Erythroblast (primary cell): ENCODE results near the gene PTGIR.

ENCODE experiments used
- GATA1 ChIP-seq: IDR thresholded peaks from 2 replicates; pipeline ENCODE4 v1.6.1; 2011; ENCODE audit warnings: low read depth, mild to moderate bottlenecking, control low read depth, low read length, moderate library complexity
- POLR2A ChIP-seq: IDR thresholded peaks from 2 replicates; pipeline ENCODE4 v1.6.1; 2011; ENCODE audit warnings: mild to moderate bottlenecking, low read length

DNA sequence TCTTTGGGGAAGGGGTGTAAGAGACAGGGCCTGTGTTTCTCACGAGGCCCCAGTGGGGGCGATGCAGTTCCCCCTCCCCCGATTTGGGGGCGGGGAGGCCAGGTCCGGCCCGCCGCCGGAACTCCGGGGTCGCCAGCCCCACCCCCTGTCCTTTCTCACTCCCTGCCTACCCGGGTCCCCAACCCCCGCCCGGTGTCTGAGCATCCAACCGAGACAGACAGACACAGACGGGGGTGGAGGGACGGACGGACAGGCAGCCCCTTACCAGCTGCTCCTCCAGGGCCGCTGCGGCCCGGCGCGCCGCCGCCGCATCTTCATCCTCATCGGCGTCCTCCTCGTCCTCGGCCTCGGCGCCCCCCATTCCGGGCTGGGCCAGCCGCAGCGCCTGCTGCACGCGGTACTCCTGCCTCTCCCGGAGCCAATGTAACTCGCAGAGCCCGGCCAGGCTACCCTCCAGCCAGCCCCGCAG is 35.7 kb upstream of the PTGIR start:
- TF ChIP-seq POLR2A (no peak), GATA1 (no peak)
